K562 (cell line): Measurements from ENCODE around the gene NFAM1. TPM values are rescaled to one million over a fixed set of nuclear protein-coding genes. Genes with fewer than 3 reads are reported as not detected.

Experiments
- ARID3B ChIP-seq: fragments of 250-450 bp; sonication (Bioruptor Pico); IDR thresholded peaks from 2 replicates; pipeline ENCODE4 v1.4.0; 2020; ENCODE audit warnings: borderline replicate concordance
- E2F1 ChIP-seq: sonication (generic); formaldehyde crosslinking; IDR thresholded peaks from 2 replicates; pipeline ENCODE4 v1.8.1; 2023; ENCODE audit warnings: mild to moderate bottlenecking, missing genetic modification reagents, moderate library complexity
- ELK1 ChIP-seq: sonication (generic); formaldehyde crosslinking; IDR thresholded peaks from 2 replicates; pipeline ENCODE4 v1.8.1; 2022; ENCODE audit warnings: missing genetic modification reagents
- ILK ChIP-seq: fragments of 450-650 bp; IDR thresholded peaks from 2 replicates; pipeline ENCODE4 v1.6.1; 2016; ENCODE audit warnings: missing genetic modification characterization, low read depth, mild to moderate bottlenecking, missing compliant biosample characterization, moderate library complexity, borderline replicate concordance
- NFRKB ChIP-seq: fragments of 450-650 bp; IDR thresholded peaks from 2 replicates; pipeline ENCODE4 v1.6.1; 2016; ENCODE audit warnings: low read depth
- POLR2AphosphoS5 ChIP-seq: IDR thresholded peaks from 2 replicates; pipeline ENCODE4 v1.6.1; 2011; ENCODE audit warnings: mild to moderate bottlenecking, low read depth, low read length, moderate library complexity; ENCODE audit not compliant: control insufficient read depth, insufficient read depth
- RAD21 ChIP-seq, 2 experiments: fragments of 250-450 bp in 1 of 2; fragments of 450-650 bp in 1 of 2; sonication (Bioruptor Pico) in 1 of 2; formaldehyde crosslinking in 1 of 2; IDR thresholded peaks in 1 of 2; conservative IDR thresholded peaks in 1 of 2; 2 replicates each; pipeline versions ENCODE4 v1.4.0 to v1.8.0; 2020 to 2022; ENCODE audit warnings: mild to moderate bottlenecking in 2 of 2, moderate library complexity in 1 of 2
- RBM39 ChIP-seq: fragments of 200-400 bp; formaldehyde crosslinking; optimal IDR thresholded peaks from 2 replicates; pipeline ENCODE3; 2018; ENCODE audit warnings: low read depth, low read length
- RNF219 ChIP-seq: fragments of 250-450 bp; sonication (Bioruptor Pico); IDR thresholded peaks from 2 replicates; pipeline ENCODE4 v1.5.0; 2022; ENCODE audit warnings: mild to moderate bottlenecking
- STAT5A ChIP-seq: IDR thresholded peaks from 2 replicates; pipeline ENCODE4 v1.6.1; 2012; ENCODE audit warnings: low read length, inconsistent platforms, borderline replicate concordance
- TCF7L2 ChIP-seq: fragments of 150-350 bp; IDR thresholded peaks from 2 replicates; pipeline ENCODE4 v1.6.1; 2016; ENCODE audit warnings: low read depth, mild to moderate bottlenecking, low read length, moderate library complexity
- ZBTB11 ChIP-seq, 3 experiments: fragments of 200-800 bp in 1 of 3; fragments of 250-450 bp in 1 of 3; fragments of 450-650 bp in 1 of 3; sonication (Bioruptor Pico) in 1 of 3; sonication (Bioruptor generic) in 1 of 3; formaldehyde crosslinking in 1 of 3; IDR thresholded peaks; 2 replicates each; pipeline versions ENCODE4 v1.6.1 to v1.8.0; 2016 to 2022; ENCODE audit warnings: mild to moderate bottlenecking in 2 of 3, missing genetic modification characterization in 2 of 3, missing compliant biosample characterization in 1 of 3, moderate library complexity in 1 of 3
- ZNF311 ChIP-seq: fragments of 250-450 bp; sonication (Bioruptor Pico); IDR thresholded peaks from 2 replicates; pipeline ENCODE4 v1.4.0; 2020; ENCODE audit warnings: mild to moderate bottlenecking, moderate library complexity
- ZNF717 ChIP-seq: fragments of 250-450 bp; sonication (Bioruptor Pico); IDR thresholded peaks from 2 replicates; pipeline ENCODE4 v1.5.0; 2021
- polyA plus RNA-seq, 8 experiments: library from polyadenylated mRNA; depleted of rRNA in 4 of 8; stranded (reverse) in 5 of 8; unstranded in 3 of 8; fragments of >200 nt; fragmentation: Nextera tagmentation in 2 of 8; fragmentation: Illumina TruSeq in 1 of 8; extraction: Ambion mirVana in 2 of 8; extraction: Trizol in 1 of 8; gene quantifications; 2 replicates each; pipeline versions ENCODE4 v1.2.1 to v1.2.3, GENCODE V29; 2011 to 2014; ENCODE audit warnings: inconsistent platforms in 1 of 8, missing spikeins in 1 of 8
- total RNA-seq, 7 experiments: library from RNA; depleted of rRNA in 6 of 7; stranded (reverse); fragments of >200 nt in 6 of 7; fragmentation: Illumina TruSeq in 2 of 7; extraction: Trizol in 2 of 7; gene quantifications; 2 replicates each; pipeline versions ENCODE4 v1.2.1 to v1.2.3, GENCODE V29; 2011 to 2021; ENCODE audit warnings: low replicate concordance in 1 of 7

The NFAM1 gene
- total and polyA plus RNA-seq, 9 of the 15 experiments (the other 6 are each of a cell fraction or from before 2014, with no cell fraction given) = 0.01 to 0.18 (median 0.03) TPM; not detected in 5

GRCh38 chr22:42462016-42462415 lies 29.8 kb upstream of the NFAM1 start (continued):
- TF ChIP-seq ILK (tag) = no peak
- no peak for TF ChIP-seq NFRKB
- TF ChIP-seq ZBTB11 (CRISPR knock-in tag; IDR thresholded peaks at IDR 0.05) = peak in 1 of 3 experiments; percentile 49; a peak in 2 of 6 replicates
- TF ChIP-seq RBM39 = no peak
- no peak for TF ChIP-seq ARID3B
- TF ChIP-seq E2F1 = no peak
- TF ChIP-seq STAT5A = peak; percentile 69
- TF ChIP-seq TCF7L2 = no peak
- no peak for TF ChIP-seq ZNF717 (CRISPR knock-in tag)
- no peak for TF ChIP-seq ELK1 (CRISPR knock-in tag)
- peak; percentile 81; the same call in 1 of the 2 replicates for TF ChIP-seq POLR2AphosphoS5
- TF ChIP-seq RNF219 (CRISPR knock-in tag) = no peak
- TF ChIP-seq ZNF311 (CRISPR knock-in tag) = no peak
- TF ChIP-seq RAD21 (CRISPR knock-in tag; conservative IDR thresholded peaks at IDR 0.05 in 1 of 2, IDR thresholded peaks at IDR 0.05 in 1 of 2) = no peak
